ENCODE measurements around the gene KLHL8.

GRCh38 chr4:87220094-87220822 is at the start of gene KLHL8:
- TF ChIP-seq, protein P1, sequence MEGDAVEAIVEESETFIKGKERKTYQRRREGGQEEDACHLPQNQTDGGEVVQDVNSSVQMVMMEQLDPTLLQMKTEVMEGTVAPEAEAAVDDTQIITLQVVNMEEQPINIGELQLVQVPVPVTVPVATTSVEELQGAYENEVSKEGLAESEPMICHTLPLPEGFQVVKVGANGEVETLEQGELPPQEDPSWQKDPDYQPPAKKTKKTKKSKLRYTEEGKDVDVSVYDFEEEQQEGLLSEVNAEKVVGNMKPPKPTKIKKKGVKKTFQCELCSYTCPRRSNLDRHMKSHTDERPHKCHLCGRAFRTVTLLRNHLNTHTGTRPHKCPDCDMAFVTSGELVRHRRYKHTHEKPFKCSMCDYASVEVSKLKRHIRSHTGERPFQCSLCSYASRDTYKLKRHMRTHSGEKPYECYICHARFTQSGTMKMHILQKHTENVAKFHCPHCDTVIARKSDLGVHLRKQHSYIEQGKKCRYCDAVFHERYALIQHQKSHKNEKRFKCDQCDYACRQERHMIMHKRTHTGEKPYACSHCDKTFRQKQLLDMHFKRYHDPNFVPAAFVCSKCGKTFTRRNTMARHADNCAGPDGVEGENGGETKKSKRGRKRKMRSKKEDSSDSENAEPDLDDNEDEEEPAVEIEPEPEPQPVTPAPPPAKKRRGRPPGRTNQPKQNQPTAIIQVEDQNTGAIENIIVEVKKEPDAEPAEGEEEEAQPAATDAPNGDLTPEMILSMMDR (IDR thresholded peaks at IDR 0.05): no peak
- no peak for TF ChIP-seq EZH2 (IDR thresholded peaks at IDR 0.05; ENCODE audit: borderline replicate concordance, insufficient read depth, low read depth, low read length, poor library complexity, severe bottlenecking)

Measured in B cell (primary cell).